ENCODE measurements around the gene C6orf52.
"Not testable (repeated sequence)": the region's sequence is repeated elsewhere in the genome, so short reads cannot be mapped to it uniquely, and the experiment has no call there.

The C6orf52 gene

GRCh38 chr6:10684618-10685017 is 9.8 kb downstream of the C6orf52 start:
- no peak overlapping the region for H3K27ac ChIP-seq
- TF ChIP-seq CTCF (IDR thresholded peaks at IDR 0.05): no peak
- no peak overlapping the region for H3K4me3 ChIP-seq
- no peak for DNase-seq (ENCODE audit: low spot score)

GRCh38 chr6:10682355-10682988 is 11.9 kb downstream of the C6orf52 start:
- Histone ChIP-seq H3K27ac (no peak overlapping the region), H3K4me3 (no peak overlapping the region)
- TF ChIP-seq CTCF (IDR thresholded peaks at IDR 0.05): no peak
- DNase-seq (ENCODE audit: low spot score): no peak

GRCh38 chr6:10681795-10682194 is 12.6 kb downstream of the C6orf52 start:
- no peak overlapping the region for H3K27ac ChIP-seq

GRCh38 chr6:10678456-10678855 is 16.0 kb downstream of the C6orf52 start:
- no peak for DNase-seq (ENCODE audit: low spot score)
- Histone ChIP-seq H3K27ac (no peak overlapping the region), H3K4me3 (no peak overlapping the region)
- TF ChIP-seq CTCF (IDR thresholded peaks at IDR 0.05): no peak

More at GRCh38 chr6:10681795-10682194, 12.6 kb downstream of the C6orf52 start:
- DNase-seq (ENCODE audit: low spot score): no peak
- H3K4me3 ChIP-seq: no peak overlapping the region
- TF ChIP-seq CTCF (IDR thresholded peaks at IDR 0.05): no peak

GRCh38 chr6:10676403-10676802 is 18.0 kb downstream of the C6orf52 start:
- TF ChIP-seq CTCF (IDR thresholded peaks at IDR 0.05): no peak
- no peak overlapping the region for H3K27ac ChIP-seq
- H3K4me3 ChIP-seq: no peak overlapping the region
- no peak for DNase-seq (ENCODE audit: low spot score)

- DNase-seq (ENCODE audit: low spot score): no peak
- TF ChIP-seq CTCF (IDR thresholded peaks at IDR 0.05): no peak
Observed at GRCh38 chr6:10668126-10668917, 26.1 kb downstream of the C6orf52 start.

GRCh38 chr6:10665595-10665994 is 28.8 kb downstream of the C6orf52 start:
- not testable (repeated sequence) for H3K4me3 ChIP-seq; DNase-seq (ENCODE audit: low spot score); H3K27ac ChIP-seq

More at GRCh38 chr6:10668126-10668917, 26.1 kb downstream of the C6orf52 start:
- Histone ChIP-seq H3K27ac (no peak overlapping the region), H3K4me3 (no peak overlapping the region)

All from coronary artery (tissue), 2 donors.